Activated CD4-positive, alpha-beta T cell treated with anti-CD3 and anti-CD28 coated beads for 48 hours (primary cell): ENCODE results near the gene FAM83G.
"Not testable (repeated sequence)": the region's sequence is repeated elsewhere in the genome, so short reads cannot be mapped to it uniquely, and the experiment has no call there.

Source experiments
- DNase-seq: peaks from one replicate; pipeline ENCODE4 v3.0.0-alpha.2; 2020

FAM83G gene

DNA sequence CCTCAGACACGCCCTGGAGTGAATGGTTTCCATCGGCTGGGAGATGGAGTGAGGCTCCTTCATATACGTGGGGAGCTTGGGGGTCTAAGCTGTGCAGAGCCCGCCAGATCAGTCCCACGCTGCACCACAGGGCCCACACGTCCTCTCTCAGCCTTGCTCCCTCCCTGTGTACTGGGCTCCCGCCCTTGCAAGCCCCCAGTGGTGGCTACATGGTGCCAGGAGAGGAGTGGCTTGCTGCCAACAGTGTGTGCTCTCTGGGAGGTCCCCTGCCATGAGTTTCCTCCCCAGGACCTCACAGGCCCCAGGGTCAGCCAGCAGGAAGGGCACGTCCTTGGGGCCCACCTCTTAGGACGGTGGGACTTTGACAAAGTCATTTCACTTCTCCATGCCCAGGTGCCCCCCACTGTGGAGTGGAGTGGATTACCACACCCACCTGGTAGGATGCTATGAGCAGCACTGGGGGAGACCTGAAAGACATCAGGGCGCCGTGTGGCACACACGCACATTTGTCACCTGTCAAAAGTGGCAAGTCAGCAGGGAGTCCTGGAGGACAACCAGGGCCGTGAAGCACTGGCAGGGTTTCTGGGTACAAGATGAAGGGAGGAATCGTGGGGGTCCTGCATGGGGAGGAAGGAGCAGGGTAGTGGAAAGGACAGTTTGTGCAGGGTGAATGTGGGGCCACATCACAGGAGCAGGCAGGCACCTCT is 38.9 kb downstream of the FAM83G start:
- DNase-seq: no peak

DNA sequence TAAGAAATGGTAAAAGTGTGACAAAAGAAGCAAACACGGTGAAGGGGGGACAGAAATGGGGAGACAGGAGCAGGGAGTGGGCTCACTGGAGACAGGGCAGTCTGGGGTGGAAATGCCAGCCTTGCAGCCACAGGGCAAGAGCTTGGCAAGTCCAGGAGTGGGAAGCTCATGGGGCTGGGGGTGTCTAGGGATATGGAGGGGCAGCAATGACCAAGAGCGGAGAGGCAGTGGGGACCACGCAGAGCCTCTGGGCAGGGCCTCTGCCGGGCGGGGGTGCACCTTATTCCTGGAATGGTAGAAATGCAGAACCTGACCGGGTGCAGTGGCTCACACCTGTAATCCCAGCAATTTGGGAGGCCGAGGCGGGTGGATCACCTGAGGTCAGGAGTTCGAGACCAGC is 40.0 kb downstream of the FAM83G start:
- DNase-seq: no peak

DNA sequence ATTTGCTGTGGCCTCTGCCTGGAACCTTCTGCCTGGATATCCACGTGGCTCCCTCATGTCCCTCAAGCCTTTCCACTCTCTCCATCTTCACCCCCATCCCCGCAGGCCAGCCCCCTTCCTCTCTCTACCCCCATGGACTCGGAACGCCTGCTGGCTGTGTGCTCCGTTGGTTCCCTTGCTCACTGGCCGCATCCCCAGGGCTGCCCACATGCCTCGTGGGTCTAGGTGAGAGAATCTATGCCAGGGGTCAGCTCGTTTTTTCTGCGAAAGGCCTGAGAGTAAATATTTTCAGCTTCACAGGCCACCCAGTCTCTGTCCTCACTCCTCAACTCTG is 40.6 kb downstream of the FAM83G start:
- DNase-seq: no peak

DNA sequence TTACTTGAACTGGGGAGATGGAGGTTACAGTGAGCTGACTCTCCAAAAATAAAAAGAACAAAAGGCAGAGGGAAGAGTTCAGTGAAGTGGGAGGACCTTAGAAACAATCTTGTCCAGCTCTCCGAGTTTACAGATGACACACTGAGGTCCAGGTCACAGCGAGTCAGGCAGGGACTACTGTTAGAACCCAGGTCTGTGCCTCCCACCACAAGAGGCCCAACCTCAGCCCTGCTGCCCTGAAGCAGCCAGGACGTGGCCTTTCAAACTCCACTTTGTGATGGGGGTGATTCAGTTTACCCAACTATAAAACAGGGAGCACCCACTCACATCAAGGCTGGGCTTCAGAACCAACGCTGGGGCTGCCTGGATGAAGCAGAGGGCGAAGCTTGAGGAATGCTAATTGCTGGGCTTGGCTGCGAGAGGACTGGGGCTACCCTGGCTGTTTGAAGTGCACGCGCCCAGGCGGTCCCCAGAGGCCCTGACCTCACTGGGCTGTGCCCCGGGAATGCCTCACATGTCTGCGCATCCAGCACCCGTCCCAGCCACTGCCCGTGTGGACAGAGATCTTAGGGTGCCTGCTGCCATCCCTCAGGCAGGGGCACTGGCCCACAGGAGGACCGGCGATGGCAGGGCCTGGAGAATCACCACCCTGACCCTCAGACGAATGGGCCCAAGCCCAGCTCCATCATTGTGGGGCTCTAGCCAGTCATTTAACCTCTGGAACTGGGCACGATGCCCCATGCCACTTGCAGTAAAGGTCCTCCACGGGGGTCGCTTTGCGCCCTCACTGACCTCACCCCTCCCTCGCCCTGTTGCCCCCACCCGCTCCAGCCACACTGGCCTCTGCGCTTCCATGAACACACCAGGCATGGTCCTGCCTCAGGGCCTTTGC is 41.2 kb downstream of the FAM83G start:
- DNase-seq: peak; percentile 35

DNA sequence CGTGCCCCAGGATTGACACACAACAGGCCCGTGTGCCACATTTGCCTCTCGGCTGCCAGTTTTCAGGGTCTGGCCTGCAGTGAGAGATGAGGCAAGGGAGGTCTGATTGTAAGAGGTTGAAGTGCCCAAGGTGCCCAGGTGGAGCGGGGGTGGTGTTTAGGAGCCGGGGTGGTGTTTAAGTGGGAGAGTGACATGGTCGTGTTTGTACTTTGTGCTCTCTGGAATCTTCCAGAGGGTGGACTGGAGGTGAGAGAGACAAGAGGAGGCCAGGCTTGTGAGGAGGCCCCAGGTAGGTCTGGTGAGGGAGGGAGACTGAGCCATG is 42.1 kb downstream of the FAM83G start:
- no peak for DNase-seq

DNA sequence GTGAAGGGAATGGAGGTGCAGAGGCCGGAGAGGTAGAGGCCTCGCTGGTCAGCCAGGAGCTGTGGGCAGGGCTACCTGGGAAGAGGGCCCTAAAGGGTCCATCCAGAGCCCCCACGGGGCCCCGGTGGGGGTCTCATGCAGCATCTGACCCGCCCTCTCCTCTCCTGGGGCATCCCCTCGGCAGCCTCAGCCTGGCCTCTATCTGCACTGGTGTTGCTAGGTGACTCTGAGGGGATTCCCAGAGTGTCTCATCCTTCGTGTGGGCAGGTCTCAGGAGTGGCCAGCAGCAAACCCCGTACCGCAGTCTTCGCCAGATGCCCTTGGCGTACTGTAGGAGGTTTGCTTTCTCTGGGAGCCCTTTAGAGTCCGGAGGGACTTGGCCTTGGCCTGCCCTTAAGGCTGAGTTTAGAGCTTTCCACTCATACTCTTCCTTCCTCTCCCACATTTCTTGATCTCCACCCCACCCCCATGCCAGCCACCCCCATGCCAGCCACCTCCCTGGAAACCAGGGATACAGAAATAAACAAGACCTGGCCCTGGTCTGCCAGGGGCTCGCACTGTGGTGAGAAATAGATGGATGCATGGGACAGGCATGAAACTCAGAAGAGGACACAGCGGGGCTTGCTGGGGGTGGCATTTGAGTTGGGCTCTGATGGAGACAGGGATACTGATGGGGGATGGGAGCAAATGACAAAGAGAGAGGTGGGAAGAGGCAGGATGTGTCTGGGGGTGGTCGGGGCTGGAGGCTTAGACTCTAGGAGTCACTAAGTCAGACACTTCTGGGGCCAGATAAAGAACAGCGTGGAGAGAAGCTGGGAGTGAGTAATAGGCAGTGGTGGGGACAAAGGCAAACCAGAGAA is 42.7 kb downstream of the FAM83G start:
- peak; percentile 39 for DNase-seq

DNA sequence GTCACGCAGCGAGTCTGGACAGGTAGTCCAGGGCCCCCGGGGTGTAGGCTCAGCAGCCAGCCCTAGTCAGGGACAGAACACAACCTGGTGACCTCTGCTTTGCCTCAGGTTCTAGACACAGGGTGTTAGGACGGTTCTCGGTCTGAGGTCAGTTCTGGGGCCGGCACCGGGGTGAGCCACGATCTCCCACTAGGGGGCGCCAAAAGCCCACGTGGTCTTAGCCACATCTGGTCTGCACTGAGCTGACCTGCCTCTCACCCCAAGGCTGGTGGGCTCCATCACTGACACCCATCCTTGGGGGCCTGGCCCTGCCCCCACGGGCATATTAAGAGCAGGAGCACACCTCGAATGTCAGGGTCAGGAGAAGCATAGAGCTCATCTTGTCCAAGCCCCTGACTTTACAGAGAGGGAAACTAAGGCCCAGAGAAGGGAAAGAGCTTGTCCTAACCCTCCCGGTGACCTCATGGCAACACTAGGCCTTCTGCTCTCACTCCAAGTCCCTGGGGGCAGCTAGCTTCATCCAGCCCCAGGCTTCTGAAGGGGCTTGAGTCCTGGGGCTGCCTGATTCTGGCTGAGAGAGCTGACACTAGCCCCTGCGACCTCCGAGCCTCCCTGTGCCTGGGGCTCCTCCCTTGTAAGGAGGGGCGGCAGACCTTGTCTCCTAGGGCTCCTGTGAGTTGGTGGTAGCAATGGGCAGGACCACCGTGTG is 43.6 kb downstream of the FAM83G start:
- peak; percentile 89 for DNase-seq

DNA sequence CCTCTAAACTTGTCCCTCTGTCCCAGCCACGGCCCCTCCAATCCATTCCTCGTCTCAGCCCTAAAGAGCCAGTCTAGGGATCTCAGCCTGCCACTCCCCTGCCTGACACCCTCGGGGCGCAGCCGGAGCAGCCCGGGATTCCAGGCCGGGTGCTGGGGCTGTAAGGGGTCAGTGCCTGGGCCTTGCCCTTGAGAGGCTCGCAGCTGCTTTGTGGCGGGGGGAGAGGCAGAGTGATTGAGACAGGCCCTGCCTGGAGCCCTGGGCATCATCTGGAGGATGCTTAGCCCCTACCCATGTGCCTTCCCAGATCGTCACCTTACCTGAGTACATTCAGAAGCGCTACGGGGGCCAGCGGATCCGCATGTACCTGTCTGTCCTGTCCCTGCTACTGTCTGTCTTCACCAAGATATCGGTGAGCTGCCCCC is 44.3 kb downstream of the FAM83G start:
- no peak for DNase-seq

DNA sequence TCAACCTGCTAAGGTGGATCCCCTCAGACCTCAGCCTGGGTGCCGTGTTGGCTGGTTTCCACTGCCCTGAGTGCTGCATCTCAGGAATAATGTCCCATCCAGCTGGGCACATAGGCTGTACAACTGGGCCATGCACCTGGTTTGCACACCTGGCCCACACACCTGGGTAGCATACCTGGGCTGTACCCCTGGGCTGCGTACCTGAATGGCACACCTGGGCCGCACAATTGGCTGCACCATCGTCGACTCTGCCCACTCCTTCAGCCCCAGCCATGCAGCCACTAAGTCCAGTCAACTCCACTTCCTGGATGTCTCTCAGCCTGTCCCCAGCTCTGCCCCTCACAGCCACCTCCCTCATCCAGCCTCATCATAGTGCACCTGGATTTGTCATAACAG is 44.7 kb downstream of the FAM83G start:
- DNase-seq: no peak

DNA sequence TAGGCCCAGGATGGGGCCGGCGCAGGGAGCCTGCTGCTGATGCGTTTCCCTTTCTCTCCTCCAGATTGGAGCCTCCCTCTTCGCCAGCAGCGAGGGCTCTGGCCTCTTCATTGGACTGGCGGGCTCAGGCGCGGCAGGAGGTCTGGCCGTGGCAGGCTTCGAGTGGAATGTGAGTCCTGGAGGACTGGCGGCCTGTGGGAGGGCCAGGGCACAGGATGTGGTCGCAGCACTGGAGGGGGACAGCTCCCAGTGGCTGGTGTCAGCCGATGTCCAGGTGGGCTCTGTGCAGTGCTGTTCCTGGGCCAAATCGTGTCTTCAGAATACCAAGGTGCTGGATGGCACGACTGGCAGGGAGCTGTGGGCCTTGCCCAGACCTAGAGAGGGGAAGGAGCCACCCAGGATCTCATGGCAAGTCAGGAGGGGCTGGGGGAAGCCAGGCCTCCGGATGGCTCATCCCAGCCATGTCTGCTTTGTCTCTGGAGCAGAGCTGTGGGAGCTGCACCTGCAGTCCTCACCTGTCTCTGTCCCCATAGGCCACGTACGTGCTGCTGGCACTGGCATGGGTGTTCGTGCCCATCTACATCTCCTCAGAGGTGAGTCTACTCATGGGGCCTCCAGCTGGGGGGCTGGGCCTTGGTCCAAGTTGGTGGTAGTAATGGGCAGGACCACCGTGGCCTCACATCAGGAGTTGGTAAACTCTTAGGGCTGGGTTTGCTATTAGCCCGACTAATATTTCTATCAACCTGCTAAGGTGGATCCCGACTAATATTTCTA is 45.3 kb downstream of the FAM83G start:
- DNase-seq: no peak

DNA sequence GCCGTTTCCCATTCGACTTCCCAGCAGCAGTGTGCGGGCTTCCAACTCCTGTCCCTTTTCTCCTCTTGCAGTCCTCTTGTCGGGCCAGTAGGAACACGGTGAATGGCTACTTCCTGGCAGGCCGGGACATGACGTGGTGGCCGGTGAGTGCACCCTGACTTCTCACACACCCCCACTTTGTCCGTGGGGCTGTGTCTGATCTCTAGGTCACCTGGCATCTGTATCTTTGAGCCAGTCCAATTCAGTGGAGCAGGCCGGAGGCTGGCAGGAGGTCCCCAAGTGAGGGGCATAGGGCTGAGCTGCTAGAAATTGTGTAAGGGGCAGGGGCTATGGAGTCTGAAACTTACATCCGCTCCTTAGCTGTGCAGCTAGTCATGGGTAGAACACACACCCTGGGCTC is 46.0 kb downstream of the FAM83G start:
- no peak for DNase-seq

DNA sequence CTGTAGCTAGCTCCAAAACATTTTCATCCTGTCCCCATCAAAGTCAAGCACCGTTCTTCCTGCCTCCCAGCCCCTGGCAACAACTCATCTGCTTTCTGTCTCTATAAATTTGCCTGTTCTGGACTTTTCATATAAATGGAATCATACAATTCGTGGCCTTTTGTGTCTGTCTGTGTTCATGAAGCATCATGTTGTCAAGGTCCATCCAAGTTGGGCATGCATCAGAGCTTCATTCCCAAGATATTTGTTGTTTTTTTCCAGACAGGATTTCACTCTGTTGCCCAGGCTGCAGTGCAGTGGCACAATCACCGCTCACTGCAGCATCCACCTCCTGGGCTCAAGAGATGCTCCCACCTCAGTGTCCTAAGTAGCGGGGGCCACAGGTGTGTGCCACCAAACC is 46.7 kb downstream of the FAM83G start:
- no peak for DNase-seq

DNA sequence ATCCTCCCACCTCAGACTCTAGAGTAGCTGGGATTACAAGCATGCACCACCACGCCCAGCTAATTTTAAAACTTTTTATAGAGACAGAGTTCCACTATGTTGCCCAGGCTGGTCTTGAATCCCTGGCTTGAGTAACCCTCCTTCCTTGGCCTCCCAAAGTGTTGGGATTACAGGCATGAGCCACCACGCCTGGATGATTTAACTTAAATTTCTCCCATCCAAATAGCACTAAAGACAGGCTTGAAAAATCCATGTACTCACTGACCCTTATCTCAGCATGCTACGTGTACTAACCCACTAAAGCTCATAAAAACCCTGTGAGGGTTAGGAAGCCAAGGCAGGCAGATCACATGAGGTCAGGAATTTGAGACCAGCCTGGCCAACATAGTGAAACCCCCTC is 48.0 kb downstream of the FAM83G start:
- no peak for DNase-seq

DNA sequence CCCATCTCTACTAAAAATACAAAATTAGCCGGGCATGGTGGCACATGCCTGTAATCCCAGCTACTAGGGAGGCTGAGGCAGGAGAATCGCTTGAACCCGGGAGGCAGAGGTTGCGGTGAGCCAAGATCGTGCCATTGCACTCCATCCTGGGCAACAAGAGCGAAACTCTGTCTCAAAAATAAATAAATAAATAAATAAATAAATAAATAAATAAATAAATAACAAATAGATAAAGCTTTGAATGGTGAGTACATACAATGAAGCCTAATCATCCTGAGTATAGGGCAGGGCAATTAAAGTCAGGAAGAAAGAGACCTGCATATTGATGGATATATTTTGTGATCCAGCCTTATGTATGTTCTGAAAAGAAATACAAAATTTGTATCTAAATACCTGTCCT is 48.5 kb downstream of the FAM83G start:
- DNase-seq: not testable (repeated sequence)

DNA sequence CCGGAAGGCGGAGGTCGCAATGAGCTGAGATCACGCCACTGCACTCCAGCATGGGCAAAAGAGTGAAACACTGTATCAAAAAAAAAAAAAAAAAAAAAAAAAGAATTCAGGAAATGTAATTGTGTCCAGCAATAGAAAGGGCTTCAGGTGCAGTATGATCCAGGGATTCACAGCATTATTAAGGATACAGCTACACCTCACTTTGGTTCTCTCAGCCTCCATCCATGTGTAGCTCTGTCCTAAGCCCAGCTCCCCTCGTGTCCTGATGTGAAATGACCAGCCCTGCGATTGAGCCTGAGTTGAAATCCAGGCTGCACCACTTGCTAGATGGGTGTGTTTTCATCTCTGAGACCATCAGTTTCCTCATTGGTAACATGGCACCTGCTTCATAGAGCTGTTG is 49.6 kb downstream of the FAM83G start:
- no peak for DNase-seq

DNA sequence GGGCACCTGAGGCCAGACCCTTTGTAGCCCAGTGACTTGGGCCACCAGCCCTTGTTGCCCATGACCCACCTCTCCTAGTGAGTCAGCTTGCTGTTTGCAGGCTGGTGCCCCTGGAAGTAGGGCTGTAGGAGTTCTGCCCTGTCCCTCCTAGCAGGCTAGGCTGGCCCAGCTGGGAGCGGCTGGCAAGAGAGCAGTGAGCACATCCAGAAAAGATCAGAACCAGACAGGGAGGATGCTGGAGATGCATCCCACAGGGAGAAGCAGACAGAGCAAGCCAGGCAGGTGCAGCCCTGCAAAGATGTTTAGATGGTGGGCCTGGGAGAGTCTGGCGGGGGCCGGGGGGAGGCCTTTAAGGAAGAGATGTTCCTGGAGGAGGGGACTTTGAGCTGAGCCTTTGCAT is 50.2 kb downstream of the FAM83G start:
- no peak for DNase-seq

DNA sequence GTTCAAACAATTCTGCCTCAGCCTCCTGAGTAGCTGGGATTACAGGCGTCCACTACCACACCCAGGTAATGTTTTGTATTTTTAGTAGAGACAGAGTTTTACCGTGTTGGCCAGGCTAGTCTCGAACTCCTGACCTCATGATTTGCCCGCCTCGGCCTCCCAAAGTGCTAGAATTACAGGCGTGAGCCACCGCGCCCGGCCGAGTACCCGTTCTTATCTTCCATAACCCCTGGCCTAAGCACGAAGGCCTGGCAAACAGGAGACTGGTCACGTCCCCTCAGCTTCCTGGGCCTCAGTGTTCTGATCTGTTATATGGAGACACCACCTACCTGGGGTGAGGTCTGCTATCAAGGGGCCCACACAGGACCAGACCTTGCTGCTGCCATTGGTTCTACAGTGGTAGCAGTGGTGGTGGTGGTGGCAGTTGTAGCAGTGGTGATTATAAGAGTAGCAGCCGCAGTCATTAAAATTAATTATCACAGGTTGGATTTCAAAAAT is 51.3 kb downstream of the FAM83G start:
- no peak for DNase-seq

DNA sequence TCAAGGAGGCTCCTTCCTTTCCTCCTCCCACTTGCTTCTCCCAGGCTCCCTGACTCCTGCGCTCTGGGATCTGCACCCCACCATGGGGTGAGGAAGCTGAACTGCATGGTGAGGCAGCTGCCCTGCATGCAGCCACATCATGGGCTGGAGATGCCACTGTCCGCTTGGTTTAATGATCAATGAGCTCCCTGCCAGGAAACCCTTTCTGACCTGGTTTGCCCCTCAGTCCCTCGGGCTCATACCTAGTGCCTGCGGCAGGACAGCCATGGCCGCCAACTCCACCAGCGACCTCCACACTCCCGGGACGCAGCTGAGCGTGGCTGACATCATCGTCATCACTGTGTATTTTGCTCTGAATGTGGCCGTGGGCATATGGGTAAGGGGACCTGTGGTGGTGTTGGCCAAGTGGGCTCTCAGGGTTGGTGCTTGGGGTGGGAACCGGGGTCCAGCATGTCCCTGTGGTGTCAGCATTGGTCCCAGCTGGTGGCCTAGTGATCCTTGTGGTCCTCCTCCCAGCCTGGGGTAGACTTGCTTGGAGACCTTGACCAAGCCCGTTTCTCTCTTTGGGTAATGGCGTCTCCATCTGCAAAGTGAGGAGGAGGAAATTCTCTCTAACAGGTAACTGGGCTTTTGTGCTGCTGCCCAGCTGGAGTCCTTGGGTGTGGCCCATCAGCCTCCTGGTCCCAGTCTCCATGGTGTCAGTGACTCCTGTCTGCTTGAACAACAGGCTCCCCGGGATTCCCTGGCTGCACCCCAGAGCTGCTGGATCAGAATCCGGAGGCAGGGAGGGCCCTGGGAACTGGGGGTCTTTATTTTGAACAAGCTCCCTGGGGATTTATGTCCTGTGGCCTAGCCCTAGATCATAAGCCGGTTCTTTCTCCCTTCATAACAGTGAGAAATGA is 52.4 kb downstream of the FAM83G start, which contains the start of gene SLC5A10:
Gene SLC5A10, plus strand, starts transcription at position 225 of the 902 bp plus-strand sequence. Its CDS starts 41 bp downstream, at position 266.
- no peak for DNase-seq

DNA sequence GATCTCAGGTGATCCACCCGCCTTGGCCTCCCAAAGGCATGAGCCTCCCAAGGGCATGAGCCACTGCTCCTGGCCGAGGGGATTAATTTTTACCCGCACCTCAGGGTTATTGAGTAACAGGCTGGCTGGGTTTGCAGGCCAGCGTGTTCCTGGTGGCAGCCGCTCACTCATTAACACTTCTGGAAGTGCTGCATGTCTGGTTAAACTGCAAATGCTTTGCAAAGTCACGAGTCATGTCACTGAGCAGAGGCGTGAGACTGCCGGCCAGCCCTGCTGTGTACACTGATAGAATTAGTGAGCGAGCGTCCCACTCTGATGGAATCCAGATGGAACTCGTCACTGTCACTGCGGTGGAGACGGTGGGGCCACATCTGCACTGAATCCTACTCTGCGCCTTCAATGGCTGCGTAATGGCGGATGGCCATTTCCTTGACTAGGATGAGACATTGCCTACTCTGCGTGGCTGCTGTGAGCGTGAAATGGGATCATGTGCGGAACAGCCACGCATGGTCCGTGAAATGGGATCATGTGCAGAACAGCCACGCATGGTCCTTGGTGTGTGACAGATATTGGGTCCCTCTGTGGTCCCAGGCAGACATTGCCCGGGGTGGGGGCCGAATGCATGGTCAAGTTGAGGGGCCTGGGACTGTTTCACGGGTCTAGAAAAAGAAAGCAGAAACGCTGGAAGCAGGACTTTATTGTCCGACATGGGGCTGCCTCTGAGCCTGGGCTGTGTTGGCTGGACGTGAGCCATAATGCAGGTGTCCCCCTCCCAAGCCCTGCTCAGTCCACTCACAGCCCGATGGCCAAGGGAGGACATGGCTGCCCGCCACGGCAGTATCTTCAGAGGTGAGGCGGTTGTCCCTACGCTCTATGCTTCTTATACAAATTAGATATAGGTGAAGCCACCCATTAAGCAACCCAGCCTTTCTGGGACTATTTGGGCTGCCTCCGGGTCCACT is 53.3 kb downstream of the FAM83G start:
- DNase-seq: no peak

DNA sequence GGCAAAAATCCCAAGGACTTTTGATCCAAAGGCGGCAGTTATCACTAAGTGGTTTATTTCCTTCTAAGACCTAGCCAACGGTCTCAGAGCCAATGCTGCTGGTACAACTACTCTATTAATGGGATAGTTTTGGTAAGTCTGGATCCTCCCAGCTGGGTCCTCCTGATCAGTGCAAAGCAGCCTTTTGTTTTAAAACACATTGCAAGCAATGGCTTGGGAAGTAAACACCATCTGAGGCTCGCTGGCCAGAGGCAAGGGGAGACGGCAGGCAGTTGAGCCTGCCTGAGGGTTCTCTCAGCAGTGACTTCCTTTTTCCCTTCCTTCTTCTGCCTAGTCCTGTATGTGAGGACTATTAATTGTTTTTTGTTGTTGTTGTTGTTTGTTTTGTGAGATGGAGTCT is 54.2 kb downstream of the FAM83G start:
- DNase-seq: no peak
